SK-N-SH (cell line): ENCODE measurements around the gene SPATA24. TPM values are rescaled to one million over a fixed set of nuclear protein-coding genes. Genes with fewer than 3 reads are reported as not detected.

ENCODE experiments used
- CTCF ChIA-PET: fragments of 300-600, 350-600 bp; formaldehyde crosslinking; extraction: SDS; loops from one replicate; lab custom pipeline; 2021; lab: Yijun Ruan, JAX
- POLR2A ChIA-PET: fragments of 350-600 bp; sonication (Branson Sonifier 250); formaldehyde crosslinking; extraction: SDS; loops from one replicate; lab custom pipeline; 2020; ENCODE audit warnings: antibody characterized with exemption, inconsistent platforms; lab: Yijun Ruan, JAX
- DNase-seq: peaks from one replicate; pipeline ENCODE4 v3.0.0; 2012
- H2AFZ ChIP-seq: fragments of 200-600 bp; sonication (generic); 2 replicates; pipeline ENCODE4 v1.8.1; 2016; ENCODE audit warnings: antibody characterized with exemption, mild to moderate bottlenecking, low read depth
- H3F3A ChIP-seq: fragments of 200-600 bp; sonication (generic); replicated peaks from 2 replicates; pipeline ENCODE3; 2016; ENCODE audit warnings: antibody characterized with exemption, mild to moderate bottlenecking; ENCODE audit not compliant: insufficient read depth
- H3K27ac ChIP-seq, 2 experiments: fragments of 200-500 bp in 1 of 2; fragments of 200-600 bp in 1 of 2; sonication (Bioruptor generic) in 1 of 2; sonication (generic), shearing (Covaris generic) in 1 of 2; 2 replicates each; pipeline versions ENCODE4 v1.5.1 to v1.6.1; 2014 to 2016; ENCODE audit warnings: low read depth in 2 of 2, inconsistent platforms in 1 of 2, low read length in 1 of 2, mild to moderate bottlenecking in 1 of 2, mixed read lengths in 1 of 2
- H3K27me3 ChIP-seq: fragments of 200-600 bp; sonication (generic), shearing (Covaris generic); 2 replicates; pipeline ENCODE4 v1.6.1; 2016; ENCODE audit warnings: mixed run types; ENCODE audit not compliant: insufficient read depth
- H3K36me3 ChIP-seq, 2 experiments: fragments of 200-500 bp in 1 of 2; fragments of 200-600 bp in 1 of 2; sonication (Bioruptor generic) in 1 of 2; sonication (generic) in 1 of 2; replicated peaks in 1 of 2; 2 replicates each; pipeline versions ENCODE3 to v1.5.1; 2014 to 2016; ENCODE audit warnings: low read length in 1 of 2, mild to moderate bottlenecking in 1 of 2; ENCODE audit not compliant: insufficient read depth in 2 of 2, control insufficient read depth in 1 of 2
- H3K4me1 ChIP-seq, 2 experiments: fragments of 200-500 bp in 1 of 2; fragments of 200-600 bp in 1 of 2; sonication (Bioruptor generic) in 1 of 2; sonication (generic), shearing (Covaris generic) in 1 of 2; 2 replicates each; pipeline versions ENCODE4 v1.5.1 to v1.6.1; 2014 to 2016; ENCODE audit warnings: low read depth in 1 of 2, low read length in 1 of 2, mixed run types in 1 of 2; ENCODE audit not compliant: insufficient read depth in 2 of 2, control insufficient read depth in 1 of 2
- H3K4me2 ChIP-seq: fragments of 200-600 bp; sonication (generic), shearing (Covaris generic); 2 replicates; pipeline ENCODE4 v1.6.1; 2017; ENCODE audit warnings: mixed run types
- H3K4me3 ChIP-seq, 2 experiments: fragments of 200-500 bp in 1 of 2; fragments of 200-600 bp in 1 of 2; sonication (Bioruptor generic) in 1 of 2; sonication (generic), shearing (Covaris generic) in 1 of 2; 2 replicates each; pipeline versions ENCODE4 v1.5.1 to v1.8.1; 2014 to 2016; ENCODE audit warnings: low read depth in 2 of 2, inconsistent platforms in 1 of 2, low read length in 1 of 2, mild to moderate bottlenecking in 1 of 2, mixed read lengths in 1 of 2, moderate library complexity in 1 of 2
- H3K79me2 ChIP-seq: fragments of 200-600 bp; sonication (generic); 2 replicates; pipeline ENCODE4 v1.8.1; 2017; ENCODE audit warnings: mild to moderate bottlenecking; ENCODE audit not compliant: insufficient read depth
- H3K9ac ChIP-seq: fragments of 200-600 bp; sonication (generic); 2 replicates; pipeline ENCODE4 v1.6.1; 2017; ENCODE audit warnings: mixed run types
- H3K9me2 ChIP-seq: fragments of 200-600 bp; sonication (generic); 2 replicates; pipeline ENCODE4 v1.6.1; 2017; ENCODE audit warnings: mixed run types
- H3K9me3 ChIP-seq: fragments of 200-600 bp; sonication (generic); 2 replicates; pipeline ENCODE4 v1.6.1; 2017; ENCODE audit warnings: mixed run types, mild to moderate bottlenecking, moderate library complexity
- H4K20me1 ChIP-seq: fragments of 200-600 bp; sonication (generic); 2 replicates; pipeline ENCODE4 v1.6.1; 2017; ENCODE audit warnings: mild to moderate bottlenecking, mixed run types; ENCODE audit not compliant: insufficient read depth
- ELF1 ChIP-seq: IDR thresholded peaks from 2 replicates; pipeline ENCODE4 v1.4.0; 2012
- EP300 ChIP-seq, 2 experiments: IDR thresholded peaks; 2 replicates each; pipeline versions ENCODE4 v1.4.0 to v1.6.1; 2012; ENCODE audit warnings: borderline replicate concordance in 1 of 2, low read depth in 1 of 2, low read length in 1 of 2
- FOSL2 ChIP-seq: IDR thresholded peaks from 2 replicates; pipeline ENCODE4 v1.4.0; 2012; ENCODE audit warnings: low read depth, mild to moderate bottlenecking, moderate library complexity, borderline replicate concordance
- FOXM1 ChIP-seq: IDR thresholded peaks from 2 replicates; pipeline ENCODE4 v1.4.0; 2012; ENCODE audit warnings: low read depth, mild to moderate bottlenecking
- GATA2 ChIP-seq: sonication (generic); formaldehyde crosslinking; IDR thresholded peaks from 2 replicates; pipeline ENCODE4 v1.5.0; 2020; ENCODE audit warnings: mild to moderate bottlenecking, missing genetic modification reagents
- JUND ChIP-seq: IDR thresholded peaks from 2 replicates; pipeline ENCODE4 v1.4.0; 2012
- MXI1 ChIP-seq: IDR thresholded peaks from 2 replicates; pipeline ENCODE4 v1.6.1; 2012; ENCODE audit warnings: mild to moderate bottlenecking, low read depth, low read length, improper control_type of control experiment
- NRF1 ChIP-seq: IDR thresholded peaks from 2 replicates; pipeline ENCODE4 v1.6.1; 2012; ENCODE audit warnings: low read depth, mild to moderate bottlenecking, low read length
- POLR2AphosphoS5 ChIP-seq: IDR thresholded peaks from 2 replicates; pipeline ENCODE4 v1.6.1; 2012; ENCODE audit warnings: low read depth, low read length
- RCOR1 ChIP-seq: fragments of 150-350 bp; IDR thresholded peaks from 2 replicates; pipeline ENCODE4 v1.6.1; 2017; ENCODE audit warnings: antibody characterized with exemption, low read length
- REST ChIP-seq: IDR thresholded peaks from 2 replicates; pipeline ENCODE4 v1.6.1; 2012; ENCODE audit warnings: mild to moderate bottlenecking, low read depth, low read length, moderate library complexity
- RFX5 ChIP-seq: IDR thresholded peaks from 2 replicates; pipeline ENCODE4 v1.6.1; 2012; ENCODE audit warnings: mild to moderate bottlenecking, improper control_type of control experiment, low read length
- SMC3 ChIP-seq: IDR thresholded peaks from 2 replicates; pipeline ENCODE4 v1.6.1; 2012; ENCODE audit warnings: low read depth, low read length, improper control_type of control experiment
- TEAD4 ChIP-seq: IDR thresholded peaks from 2 replicates; pipeline ENCODE4 v1.4.0; 2012; ENCODE audit warnings: mild to moderate bottlenecking, borderline replicate concordance; ENCODE audit not compliant: insufficient read depth
- USF1 ChIP-seq: IDR thresholded peaks from 2 replicates; pipeline ENCODE4 v1.4.0; 2012; ENCODE audit warnings: low read depth, borderline replicate concordance
- YY1 ChIP-seq: IDR thresholded peaks from 2 replicates; pipeline ENCODE4 v1.4.0; 2012; ENCODE audit warnings: low read depth, mild to moderate bottlenecking
- WGBS: methylation state at CpG from one replicate; pipeline ENCODE4 v1.1.6; 2017; ENCODE audit warnings: low lambda C conversion rate; 5-methylcytosine and 5-hydroxymethylcytosine counted together
- polyA plus RNA-seq, 3 experiments: library from polyadenylated mRNA; depleted of rRNA; stranded (reverse); fragments of >200 nt; gene quantifications; 2 replicates each; pipeline ENCODE4 v1.2.3, GENCODE V29; 2012

The SPATA24 gene
- polyA plus RNA-seq, 1 of the 3 experiments (the other 2 are of a cell fraction), result 7.6 TPM

- POLR2A ChIA-PET, result interaction anchor here (0.5 kb wide), 1 partner anchor 58 kb away, joined by 3 read pairs; no protein-coding TSS in a partner anchor
- Histone ChIP-seq H3K36me3 (peaks cover 0 to 2% of the 10 kb centered on the region in 2 experiments), H3K9me3 (no peaks in the 10 kb centered on the region), H3K79me2 (no peaks in the 10 kb centered on the region), H3K4me2 (no peak overlapping the region), H3K9ac (no peak overlapping the region), H3K4me1 (peaks cover 0 to 13% of the 10 kb centered on the region in 2 experiments; a peak in 1 of 4 replicates), H4K20me1 (no peaks in the 10 kb centered on the region), H3K27ac (no peak overlapping the region), H3K9me2 (no peaks in the 10 kb centered on the region), H3K27me3 (no peaks in the 10 kb centered on the region), H3K4me3 (no peak overlapping the region), H3F3A (peaks cover 8% of the 10 kb centered on the region), H2AFZ (no peak overlapping the region)
- CTCF ChIA-PET, result interaction anchor here (0.6 kb wide), 1 partner anchor 40 kb away, joined by 3 read pairs; no protein-coding TSS in a partner anchor
- TF ChIP-seq USF1 (no peak), SMC3 (no peak), NRF1 (no peak), MXI1 (no peak), JUND (no peak), RFX5 (no peak), TEAD4 (no peak), POLR2AphosphoS5 (no peak), GATA2 (CRISPR knock-in tag) (no peak), FOXM1 (no peak), RCOR1 (no peak), EP300 (IDR thresholded peaks at IDR 0.05; ENCODE audit: borderline replicate concordance in 1 of 2, low read depth in 1 of 2, low read length in 1 of 2) (no peak), FOSL2 (no peak), YY1 (no peak), ELF1 (no peak)
- WGBS, result 69% methylated on average over 5 of the region's 6 CpGs
- DNase-seq, result no peak
Observed at GRCh38 chr5:139399501-139400121, 4.3 kb downstream of the SPATA24 start.

GRCh38 chr5:139397921-139398320 is 6.0 kb downstream of the SPATA24 start:
- no peak for DNase-seq
- Histone ChIP-seq H3K27me3 (peaks cover 10% of the 10 kb centered on the region; the same call in 1 of the 2 replicates), H4K20me1 (no peaks in the 10 kb centered on the region), H3K9ac (no peak overlapping the region), H3K4me1 (peaks cover 0 to 6% of the 10 kb centered on the region in 2 experiments; a peak in 1 of 4 replicates), H3K4me3 (no peak overlapping the region), H3K4me2 (no peak overlapping the region), H3K27ac (no peak overlapping the region), H3K9me2 (no peaks in the 10 kb centered on the region), H3F3A (peaks cover 4% of the 10 kb centered on the region), H3K36me3 (peaks cover 0 to 2% of the 10 kb centered on the region in 2 experiments), H3K79me2 (no peaks in the 10 kb centered on the region), H2AFZ (no peak overlapping the region), H3K9me3 (no peaks in the 10 kb centered on the region)
- TF ChIP-seq REST, result no peak
- no peak for TF ChIP-seq TEAD4
- no peak for TF ChIP-seq POLR2AphosphoS5
- no peak for TF ChIP-seq MXI1
- TF ChIP-seq NRF1, result no peak
- 69% methylated on average over 6 of the region's 6 CpGs for WGBS
- ChIA-PET POLR2A (no interaction called here), CTCF (no interaction called here)
